Measurements from ENCODE around the gene ADARB2.

GRCh38 chr10:1744524-1744923, 7.2 kb upstream of the ADARB2 start:
- no peak for TF ChIP-seq EZH2 (IDR thresholded peaks at IDR 0.05; ENCODE audit: insufficient read depth, poor library complexity, severe bottlenecking)
- no peak for TF ChIP-seq EZH2phosphoT487 (IDR thresholded peaks at IDR 0.05; ENCODE audit: insufficient read depth, low read depth)
